ENCODE measurements around the gene PROC. TPM values are rescaled to one million over a fixed set of nuclear protein-coding genes. Genes with fewer than 3 reads are reported as not detected.
A peak's percentile ranks its signal among the peaks of the same experiment; 100 is the strongest.
"Not testable (repeated sequence)": the region's sequence is repeated elsewhere in the genome, so short reads cannot be mapped to it uniquely, and the experiment has no call there.

PROC gene
- total RNA-seq, 1 experiment from 2014 or later, result not detected

DNA sequence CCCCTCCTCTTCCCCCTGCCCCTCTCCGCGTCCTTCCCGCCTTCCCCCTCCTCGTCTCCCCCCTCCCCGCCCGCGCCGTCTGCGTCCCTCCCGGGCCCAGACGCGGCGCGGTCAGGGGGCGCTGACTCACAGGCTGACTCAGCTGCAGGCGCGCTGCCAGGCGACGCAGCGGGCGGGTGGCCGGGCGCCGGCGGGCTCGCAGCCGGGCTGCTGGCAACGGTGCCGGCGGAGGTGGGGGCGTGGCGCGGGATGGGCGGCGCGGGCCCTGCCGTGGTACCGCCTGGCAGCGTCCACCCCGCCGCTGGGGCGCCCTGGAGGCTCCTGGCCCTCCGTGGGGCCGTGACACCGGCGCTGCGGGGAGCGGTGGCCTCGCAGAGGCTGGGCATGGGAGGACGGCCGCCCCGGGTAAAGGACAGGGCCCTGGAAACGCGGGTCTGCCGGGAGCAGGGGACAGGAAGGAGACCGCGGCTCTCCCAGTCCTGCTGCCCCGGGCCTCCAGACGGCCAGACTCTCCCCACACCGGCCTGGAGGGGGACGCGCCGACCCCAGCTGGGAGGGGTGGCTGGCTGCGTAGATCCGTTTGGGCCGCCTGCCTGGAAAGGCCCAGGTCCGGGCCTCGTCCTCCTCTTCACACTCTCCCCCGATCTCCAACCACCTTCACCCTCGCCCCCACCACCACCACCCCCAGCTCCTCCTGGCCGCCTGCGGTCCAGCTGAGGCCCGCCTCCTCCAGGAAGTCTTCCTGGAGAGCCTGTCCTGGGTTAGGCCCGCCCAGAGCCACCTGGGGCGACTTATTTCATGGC, 10.0 kb upstream of the PROC start:
- DNase-seq (ENCODE audit: low read depth, low spot score), result peak; percentile 80
- in situ Hi-C loops (cut with HindIII; ENCODE audit: low pct_unique_long_range_greater_than_20kb, low sequenced_read_pairs), result no loop called here

DNA sequence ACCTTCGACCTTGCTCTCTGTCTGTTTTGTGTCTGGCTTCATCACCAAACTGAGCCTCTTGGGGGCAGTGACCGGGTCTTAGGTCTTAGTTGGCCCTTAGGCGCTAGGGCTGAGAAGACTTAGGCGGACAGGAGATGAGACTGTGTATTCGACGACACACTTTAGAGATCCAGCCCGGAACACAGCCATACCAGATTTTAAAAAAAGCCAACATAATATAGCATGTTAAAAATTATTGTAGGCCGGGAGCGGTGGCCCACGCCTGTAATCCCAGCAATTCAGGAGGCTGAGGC, 9.5 kb upstream of the PROC start:
- in situ Hi-C loops (cut with HindIII; ENCODE audit: low pct_unique_long_range_greater_than_20kb, low sequenced_read_pairs), result no loop called here
- DNase-seq (ENCODE audit: low read depth, low spot score), result no peak

DNA sequence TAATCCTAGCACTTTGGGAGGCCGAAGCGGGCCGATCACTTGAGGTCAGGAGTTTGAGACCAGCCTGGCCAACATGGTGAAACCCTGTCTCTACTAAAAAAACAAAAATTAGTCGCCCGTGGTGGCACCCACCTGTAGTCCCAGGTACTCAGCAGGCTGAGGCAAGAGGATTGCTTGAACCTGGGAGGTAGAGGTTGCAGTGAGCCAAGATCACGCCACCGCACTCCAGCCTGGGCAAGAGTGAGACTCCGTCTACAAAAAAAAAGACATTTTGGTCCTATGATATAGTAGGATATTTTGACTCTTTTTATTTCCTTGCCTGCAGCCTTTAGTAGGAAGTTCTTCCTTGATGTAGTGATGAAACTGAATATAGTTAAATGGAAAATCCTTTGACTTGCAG, 8.5 kb upstream of the PROC start:
- in situ Hi-C loops (cut with HindIII; ENCODE audit: low pct_unique_long_range_greater_than_20kb, low sequenced_read_pairs); DNase-seq (ENCODE audit: low read depth, low spot score): not testable (repeated sequence)

DNA sequence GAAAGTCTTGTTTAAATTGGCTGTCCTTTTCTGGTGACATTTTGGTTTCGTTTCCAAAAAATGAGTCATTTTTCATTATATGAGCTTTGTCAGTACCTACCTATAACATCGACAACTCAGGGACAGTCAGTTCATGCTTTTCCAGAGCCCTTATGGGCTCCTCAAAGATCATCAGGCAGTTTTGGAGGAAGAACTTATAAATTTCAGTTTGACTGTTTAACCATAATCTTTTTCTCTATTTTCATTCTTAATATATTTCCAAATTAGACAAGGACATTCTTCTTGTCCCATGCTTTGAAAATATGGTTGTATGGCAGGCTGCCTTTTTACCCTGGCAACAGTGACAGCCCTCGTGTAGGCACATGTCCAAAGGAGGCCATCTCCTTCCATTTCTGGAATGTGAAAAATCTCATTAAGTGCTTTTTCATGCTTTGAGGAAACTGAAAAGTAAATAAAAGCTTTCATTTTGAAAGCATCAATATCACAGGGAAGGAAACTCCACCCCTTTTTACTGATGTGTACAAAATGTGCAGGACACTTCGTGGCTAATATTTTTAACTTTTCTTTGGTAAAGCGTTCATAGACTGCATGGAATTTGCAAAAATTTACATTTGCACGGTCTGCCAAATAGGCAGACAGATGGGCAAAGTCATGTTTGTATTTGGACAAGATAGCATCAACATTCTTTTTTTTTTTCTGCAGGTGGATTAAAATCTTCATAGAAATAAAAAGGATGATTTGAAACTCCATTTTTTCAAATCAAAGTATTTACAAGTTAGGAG, 7.2 kb upstream of the PROC start:
- in situ Hi-C loops (cut with HindIII; ENCODE audit: low pct_unique_long_range_greater_than_20kb, low sequenced_read_pairs), result no loop called here
- DNase-seq (ENCODE audit: low read depth, low spot score), result peak; percentile 36

DNA sequence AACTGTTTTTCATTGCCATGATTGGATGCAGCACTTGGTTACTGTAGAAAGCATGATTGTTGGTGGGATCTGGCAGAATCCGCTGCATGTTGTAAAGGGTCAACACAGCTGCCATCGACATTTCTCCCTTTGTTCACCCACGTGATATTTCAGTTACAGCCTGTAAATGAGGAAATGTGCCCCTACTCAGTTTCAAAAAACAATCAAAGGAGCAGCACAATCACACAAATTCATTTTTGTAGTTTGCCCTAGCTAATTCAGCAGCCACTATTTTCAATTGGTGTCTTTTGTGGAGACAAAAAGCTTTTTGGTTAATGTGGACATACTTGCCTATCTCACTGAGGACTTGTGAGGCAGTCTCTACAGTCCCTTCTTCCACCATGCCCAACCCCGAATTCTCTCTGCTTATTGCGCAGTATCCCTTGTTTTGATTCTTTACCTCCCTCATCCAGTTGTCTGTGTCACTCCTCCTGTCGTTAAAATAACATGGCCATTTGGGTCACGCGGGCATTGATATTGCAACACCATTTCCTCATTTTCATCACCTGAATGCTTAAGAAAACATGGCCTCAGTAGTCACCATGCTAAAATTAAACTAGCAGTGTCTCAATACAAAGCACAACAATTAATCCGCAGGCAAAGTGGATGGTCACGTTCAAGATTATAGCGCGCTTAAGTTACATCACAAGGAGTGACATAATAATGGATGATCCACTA, 6.4 kb upstream of the PROC start:
- no peak for DNase-seq (ENCODE audit: low read depth, low spot score)
- in situ Hi-C loops (cut with HindIII; ENCODE audit: low pct_unique_long_range_greater_than_20kb, low sequenced_read_pairs), result no loop called here

DNA sequence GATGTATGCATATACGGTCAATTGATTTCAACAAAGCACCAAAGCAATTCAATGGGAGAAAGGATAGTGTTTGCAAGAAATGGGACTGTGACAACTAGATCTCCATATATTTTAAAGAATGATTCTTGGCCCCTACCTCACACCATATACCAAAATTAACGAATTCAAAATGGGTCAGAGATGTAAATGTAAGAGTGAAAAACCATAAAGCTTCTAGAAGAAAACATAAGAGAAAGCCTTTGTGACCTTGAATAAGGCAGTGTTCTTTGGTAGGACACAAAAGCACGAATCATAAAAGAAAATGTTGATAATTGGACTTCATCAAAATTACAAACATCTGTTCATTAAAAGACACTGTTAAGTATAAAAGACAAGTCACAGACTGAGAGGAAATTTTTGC, 5.0 kb upstream of the PROC start:
- in situ Hi-C loops (cut with HindIII; ENCODE audit: low pct_unique_long_range_greater_than_20kb, low sequenced_read_pairs), result no loop called here
- DNase-seq (ENCODE audit: low read depth, low spot score), result no peak

DNA sequence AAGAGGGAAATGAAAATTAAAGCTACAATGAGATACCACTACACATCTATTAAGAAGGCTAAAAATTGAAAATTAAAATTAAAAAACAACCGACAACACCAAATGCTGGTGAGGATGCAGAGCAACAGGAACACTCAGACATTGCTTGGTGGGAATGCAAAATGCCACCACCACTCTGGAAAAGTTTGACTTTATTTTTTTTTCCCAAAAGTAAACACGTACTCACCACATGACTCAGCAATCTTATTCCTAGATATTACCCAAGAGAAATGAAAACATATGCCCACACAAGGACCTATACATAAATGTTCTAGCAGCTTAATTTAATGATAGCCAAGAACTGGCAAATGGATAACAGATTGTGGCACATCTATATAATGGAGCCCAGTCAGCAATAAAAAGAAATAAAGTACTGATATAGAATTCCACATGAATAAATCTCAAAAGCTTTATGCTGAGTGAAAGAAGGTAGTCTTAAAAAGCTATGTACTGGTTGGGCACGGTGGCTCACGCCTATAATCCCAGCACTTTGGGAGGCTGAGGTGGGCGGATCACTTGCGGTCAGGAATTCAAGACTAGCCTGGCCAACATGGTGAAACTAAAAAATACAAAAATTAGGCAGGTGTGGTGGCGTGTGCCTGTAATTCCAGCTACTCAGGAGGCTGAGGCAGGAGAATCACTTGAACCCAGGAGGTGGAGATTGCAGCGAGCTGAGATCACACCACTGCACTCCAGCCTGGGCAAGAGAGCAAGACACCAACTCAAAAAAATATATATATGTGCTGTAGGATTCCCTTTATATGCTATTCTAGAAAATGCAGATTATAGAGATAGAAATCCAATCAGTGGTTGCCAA, 4.2 kb upstream of the PROC start:
- in situ Hi-C loops (cut with HindIII; ENCODE audit: low pct_unique_long_range_greater_than_20kb, low sequenced_read_pairs), result no loop called here
- DNase-seq (ENCODE audit: low read depth, low spot score), result no peak

DNA sequence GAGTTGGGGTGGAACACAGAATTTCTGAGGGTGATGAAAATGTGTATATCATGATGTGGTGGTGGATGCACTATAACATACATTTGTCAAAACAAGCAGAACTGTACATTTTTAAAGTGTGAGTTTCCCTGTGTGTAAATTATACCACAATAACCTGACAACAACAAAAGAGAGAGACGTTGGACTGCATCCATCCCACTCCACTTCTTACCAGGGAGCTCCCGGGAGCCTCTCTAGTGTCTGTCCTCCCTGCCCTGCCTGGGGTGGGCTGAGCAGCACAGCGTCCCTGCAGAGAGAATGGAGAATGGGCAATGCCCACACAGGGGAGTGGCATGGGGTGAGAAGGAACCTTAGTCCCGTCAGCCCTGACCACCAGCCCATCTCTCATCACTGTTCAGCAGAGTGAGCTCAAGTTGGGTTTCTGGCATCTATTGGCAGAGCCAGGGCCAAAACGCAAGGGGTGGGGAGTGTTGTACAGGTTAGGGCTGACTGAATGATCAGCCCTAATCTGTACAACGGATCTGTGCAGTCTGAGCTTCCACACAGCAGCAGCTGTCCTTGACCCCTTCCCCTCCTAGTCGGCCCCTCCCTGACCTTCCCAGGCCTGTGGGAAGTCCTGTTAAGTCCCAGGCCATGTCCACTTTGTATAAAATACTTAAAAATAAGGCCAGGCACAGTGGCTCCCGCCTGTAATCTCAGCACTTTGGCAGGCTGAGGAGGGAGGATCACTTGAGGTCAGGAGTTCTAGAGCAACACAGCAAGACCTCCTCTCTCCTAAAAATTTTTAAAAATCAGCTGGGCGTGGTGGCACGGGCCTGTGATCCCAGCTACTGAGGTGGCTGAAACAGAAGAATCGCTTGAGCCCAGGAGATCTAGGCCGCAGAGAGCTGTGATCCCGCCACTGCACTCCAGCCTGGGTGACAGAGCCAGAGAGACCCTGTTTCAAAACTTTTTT, 3.3 kb upstream of the PROC start:
- in situ Hi-C loops (cut with HindIII; ENCODE audit: low pct_unique_long_range_greater_than_20kb, low sequenced_read_pairs), result no loop called here
- DNase-seq (ENCODE audit: low read depth, low spot score), result no peak

DNA sequence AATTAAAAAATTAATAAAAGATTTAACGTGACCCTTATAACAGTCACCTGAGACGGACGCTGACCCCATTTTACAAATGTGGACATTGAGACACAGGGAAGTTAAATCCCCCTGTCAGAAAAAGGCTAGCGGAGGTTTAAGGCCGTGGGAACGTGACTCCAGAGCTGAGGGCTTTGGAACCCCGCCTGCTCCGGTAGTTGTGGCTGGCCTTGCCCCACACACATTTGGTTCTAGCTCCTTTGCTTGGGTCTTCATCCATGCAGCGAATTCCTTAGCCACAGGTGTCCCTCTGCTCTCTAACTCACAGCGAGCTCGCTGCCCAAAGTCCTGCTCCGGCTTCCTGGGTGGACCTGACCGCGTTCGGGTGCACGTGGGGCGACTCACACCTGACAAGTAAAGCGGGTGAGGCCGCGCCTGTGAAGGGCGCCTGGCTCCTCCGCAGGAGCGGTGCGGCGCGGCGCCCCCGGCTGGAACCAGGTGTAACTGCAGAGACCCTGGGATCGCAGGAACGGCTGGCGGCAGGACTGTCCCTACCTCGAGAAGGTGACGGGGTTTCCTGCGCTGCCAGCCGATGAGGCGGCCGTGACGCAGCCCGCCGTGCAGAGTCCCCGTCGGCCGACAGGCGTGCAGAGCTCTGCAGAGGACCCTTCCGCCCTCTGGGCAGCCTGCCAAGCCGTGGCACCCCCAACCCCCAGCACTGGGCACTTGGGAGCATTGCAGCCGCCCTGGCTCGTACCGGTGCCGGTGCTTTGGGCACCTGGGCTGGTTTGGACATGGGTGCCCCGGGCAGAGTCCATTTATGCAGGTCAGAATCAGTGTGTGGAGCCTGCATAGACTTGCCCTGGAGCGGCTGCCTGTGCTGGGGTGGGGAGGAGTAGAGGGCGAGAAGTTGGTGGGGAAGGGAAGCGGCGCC, 2.4 kb upstream of the PROC start:
- no peak for DNase-seq (ENCODE audit: low read depth, low spot score)
- in situ Hi-C loops (cut with HindIII; ENCODE audit: low pct_unique_long_range_greater_than_20kb, low sequenced_read_pairs), result no loop called here

DNA sequence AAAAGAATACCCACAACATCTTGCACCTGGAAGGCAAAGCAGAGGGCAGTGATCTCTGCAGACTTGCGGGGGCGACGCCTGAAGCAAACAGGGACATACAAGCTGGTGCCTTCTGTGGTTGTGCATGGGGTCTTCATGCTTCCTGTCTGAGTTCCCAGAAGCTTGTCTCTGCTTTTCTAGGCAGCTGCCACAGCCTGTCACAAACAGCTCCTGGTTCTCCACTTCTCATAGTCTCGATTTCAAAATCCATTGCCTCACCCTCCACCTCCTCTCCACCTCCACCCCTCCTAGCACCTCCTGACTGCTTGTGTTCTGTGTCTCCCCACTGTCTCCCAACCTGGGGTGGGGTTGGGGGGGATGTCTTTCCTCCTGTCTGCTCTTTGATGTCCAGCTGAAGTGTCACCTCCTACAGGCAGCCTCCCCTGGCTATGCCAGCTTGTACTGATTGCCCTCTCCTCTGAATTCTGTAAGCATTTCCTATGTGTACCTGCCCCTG, 1.7 kb upstream of the PROC start:
- in situ Hi-C loops (cut with HindIII; ENCODE audit: low pct_unique_long_range_greater_than_20kb, low sequenced_read_pairs), result no loop called here
- no peak for DNase-seq (ENCODE audit: low read depth, low spot score)

DNA sequence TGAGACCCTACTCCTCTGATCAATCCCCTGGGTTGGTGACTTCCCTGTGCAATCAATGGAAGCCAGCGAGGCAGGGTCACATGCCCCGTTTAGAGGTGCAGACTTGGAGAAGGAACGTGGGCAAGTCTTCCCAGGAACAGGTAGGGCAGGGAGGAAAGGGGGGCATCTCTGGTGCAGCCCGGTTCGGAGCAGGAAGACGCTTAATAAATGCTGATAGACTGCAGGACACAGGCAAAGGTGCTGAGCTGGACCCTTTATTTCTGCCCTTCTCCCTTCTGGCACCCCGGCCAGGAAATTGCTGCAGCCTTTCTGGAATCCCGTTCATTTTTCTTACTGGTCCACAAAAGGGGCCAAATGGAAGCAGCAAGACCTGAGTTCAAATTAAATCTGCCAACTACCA, 821 bp upstream of the PROC start:
- in situ Hi-C loops (cut with HindIII; ENCODE audit: low pct_unique_long_range_greater_than_20kb, low sequenced_read_pairs), result no loop called here
- no peak for DNase-seq (ENCODE audit: low read depth, low spot score)

DNA sequence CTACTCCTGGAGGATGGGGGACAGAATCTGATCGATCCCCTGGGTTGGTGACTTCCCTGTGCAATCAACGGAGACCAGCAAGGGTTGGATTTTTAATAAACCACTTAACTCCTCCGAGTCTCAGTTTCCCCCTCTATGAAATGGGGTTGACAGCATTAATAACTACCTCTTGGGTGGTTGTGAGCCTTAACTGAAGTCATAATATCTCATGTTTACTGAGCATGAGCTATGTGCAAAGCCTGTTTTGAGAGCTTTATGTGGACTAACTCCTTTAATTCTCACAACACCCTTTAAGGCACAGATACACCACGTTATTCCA, 844 bp downstream of the PROC start:
- no peak for DNase-seq (ENCODE audit: low read depth, low spot score)
- in situ Hi-C loops (cut with HindIII; ENCODE audit: low pct_unique_long_range_greater_than_20kb, low sequenced_read_pairs), result no loop called here

DNA sequence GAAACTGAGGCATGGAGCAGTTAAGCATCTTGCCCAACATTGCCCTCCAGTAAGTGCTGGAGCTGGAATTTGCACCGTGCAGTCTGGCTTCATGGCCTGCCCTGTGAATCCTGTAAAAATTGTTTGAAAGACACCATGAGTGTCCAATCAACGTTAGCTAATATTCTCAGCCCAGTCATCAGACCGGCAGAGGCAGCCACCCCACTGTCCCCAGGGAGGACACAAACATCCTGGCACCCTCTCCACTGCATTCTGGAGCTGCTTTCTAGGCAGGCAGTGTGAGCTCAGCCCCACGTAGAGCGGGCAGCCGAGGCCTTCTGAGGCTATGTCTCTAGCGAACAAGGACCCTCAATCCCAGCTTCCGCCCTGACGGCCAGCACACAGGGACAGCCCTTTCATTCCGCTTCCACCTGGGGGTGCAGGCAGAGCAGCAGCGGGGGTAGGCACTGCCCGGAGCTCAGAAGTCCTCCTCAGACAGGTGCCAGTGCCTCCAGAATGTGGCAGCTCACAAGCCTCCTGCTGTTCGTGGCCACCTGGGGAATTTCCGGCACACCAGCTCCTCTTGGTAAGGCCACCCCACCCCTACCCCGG, 1.3 kb downstream of the PROC start:
- peak; percentile 10 for DNase-seq (ENCODE audit: low read depth, low spot score)
- in situ Hi-C loops (cut with HindIII; ENCODE audit: low pct_unique_long_range_greater_than_20kb, low sequenced_read_pairs), result no loop called here

DNA sequence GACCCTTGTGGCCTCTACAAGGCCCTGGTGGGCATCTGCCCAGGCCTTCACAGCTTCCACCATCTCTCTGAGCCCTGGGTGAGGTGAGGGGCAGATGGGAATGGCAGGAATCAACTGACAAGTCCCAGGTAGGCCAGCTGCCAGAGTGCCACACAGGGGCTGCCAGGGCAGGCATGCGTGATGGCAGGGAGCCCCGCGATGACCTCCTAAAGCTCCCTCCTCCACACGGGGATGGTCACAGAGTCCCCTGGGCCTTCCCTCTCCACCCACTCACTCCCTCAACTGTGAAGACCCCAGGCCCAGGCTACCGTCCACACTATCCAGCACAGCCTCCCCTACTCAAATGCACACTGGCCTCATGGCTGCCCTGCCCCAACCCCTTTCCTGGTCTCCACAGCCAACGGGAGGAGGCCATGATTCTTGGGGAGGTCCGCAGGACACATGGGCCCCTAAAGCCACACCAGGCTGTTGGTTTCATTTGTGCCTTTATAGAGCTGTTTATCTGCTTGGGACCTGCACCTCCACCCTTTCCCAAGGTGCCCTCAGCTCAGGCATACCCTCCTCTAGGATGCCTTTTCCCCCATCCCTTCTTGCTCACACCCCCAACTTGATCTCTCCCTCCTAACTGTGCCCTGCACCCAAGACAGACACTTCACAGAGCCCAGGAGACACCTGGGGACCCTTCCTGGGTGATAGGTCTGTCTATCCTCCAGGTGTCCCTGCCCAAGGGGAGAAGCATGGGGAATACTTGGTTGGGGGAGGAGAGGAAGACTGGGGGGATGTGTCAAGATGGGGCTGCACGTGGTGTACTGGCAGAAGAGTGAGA, 2.0 kb downstream of the PROC start:
- in situ Hi-C loops (cut with HindIII; ENCODE audit: low pct_unique_long_range_greater_than_20kb, low sequenced_read_pairs), result no loop called here
- no peak for DNase-seq (ENCODE audit: low read depth, low spot score)
